ENCODE data around the gene CDC34. TPM values are rescaled to one million over a fixed set of nuclear protein-coding genes. Genes with fewer than 3 reads are reported as not detected.

Gene CDC34
- polyA plus RNA-seq, 2 of the 4 experiments (the other 2 are of a cell fraction), result 37.4 to 62.6 TPM

DNA sequence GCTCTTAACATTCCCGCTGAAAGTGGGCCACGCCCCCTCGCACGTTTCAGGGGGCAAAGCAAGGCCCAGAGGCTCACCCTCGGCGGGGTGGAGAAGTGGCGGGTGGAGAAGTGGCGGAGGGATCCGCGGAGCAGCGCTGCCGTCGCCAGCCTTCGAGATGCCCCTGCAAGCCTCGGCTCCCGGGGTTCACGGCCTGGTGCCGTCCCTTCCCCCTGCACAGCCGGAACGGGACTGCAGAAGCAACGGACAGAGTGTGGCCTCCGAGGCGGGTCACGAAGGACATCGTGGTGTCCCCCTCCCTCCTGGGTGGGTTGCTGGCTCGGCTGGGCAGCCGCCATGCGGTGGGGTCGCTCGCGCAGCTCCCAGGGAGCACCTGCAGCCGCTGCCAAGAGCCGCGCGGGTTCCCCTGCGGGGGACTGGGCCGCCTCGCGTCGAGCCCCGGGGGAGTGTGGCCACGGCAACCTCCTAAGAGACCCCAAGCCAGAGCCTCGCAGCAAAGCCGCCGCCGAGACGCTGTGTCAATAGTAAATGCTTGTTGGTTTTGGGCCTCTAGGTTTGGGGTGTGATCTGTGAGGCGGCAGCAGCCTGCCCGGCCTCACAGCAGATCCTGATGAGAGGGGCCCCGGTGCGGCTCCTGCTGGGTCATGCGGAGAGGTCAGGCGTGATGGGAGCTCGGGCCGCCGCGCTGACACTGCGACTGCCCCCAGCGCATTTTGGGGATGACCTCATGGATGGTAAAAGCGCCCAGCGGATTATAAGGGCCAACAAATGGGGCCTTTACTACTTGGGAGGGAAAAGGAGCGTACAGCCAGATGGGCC, 18.8 kb upstream of the CDC34 start:
- no peak for FAIRE-seq
- POLR2A ChIA-PET, result no interaction called here
- no peak overlapping the region for H3K4me3 ChIP-seq

DNA sequence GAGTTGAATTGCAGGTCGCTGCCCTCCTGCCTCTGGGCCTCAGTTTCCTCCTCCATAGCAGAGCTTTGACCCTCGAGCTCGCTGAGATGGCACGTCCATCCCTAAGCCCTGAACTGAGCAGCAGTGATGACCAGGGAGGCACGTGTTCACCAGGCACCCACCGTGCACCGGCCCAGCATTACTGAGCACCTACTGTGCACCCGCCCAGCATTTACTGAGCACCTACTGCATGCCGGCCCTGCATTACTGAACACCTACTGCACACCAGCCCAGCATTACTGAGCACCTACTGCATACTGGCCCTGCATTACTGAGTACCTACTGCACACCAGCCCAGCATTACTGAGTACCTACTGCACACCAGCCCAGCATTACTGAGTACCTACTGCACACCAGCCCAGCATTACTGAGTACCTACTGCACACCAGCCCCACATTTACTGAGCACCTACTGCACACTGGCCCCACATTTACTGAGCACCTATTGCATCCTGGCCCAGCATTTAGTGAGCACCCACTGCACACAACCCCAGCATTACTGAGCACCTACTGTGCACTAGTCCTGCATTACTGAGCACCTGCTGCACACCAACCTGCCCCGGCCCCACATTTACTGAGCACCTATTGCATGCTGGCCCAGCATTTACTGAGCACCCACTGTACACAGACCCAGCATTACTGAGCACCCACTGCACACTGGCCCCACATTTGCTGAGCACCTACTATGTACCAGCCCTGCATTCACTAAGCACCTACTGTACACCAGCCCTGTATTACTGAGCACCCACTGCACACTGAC, 18.0 kb upstream of the CDC34 start:
- no peak for DNase-seq (ENCODE audit: low read depth in 1 of 2, low spot score in 1 of 2)
- no peak for FAIRE-seq
- Histone ChIP-seq H3K4me3 (no peak overlapping the region), H3K9me3 (no peaks in the 10 kb centered on the region), H3K4me2 (no peak overlapping the region), H3K27ac (no peak overlapping the region), H3K4me1 (peaks cover 9% of the 10 kb centered on the region; the same call in 1 of the 3 replicates)
- CTCF ChIA-PET, result no interaction called here
- WGBS (ENCODE audit: missing lambda C conversion rate), result 82% methylated on average over 2 of the region's 10 CpGs
- POLR2A ChIA-PET, result no interaction called here
- no peak for ATAC-seq
- TF ChIP-seq POLR2AphosphoS2 (conservative IDR thresholded peaks at IDR 0.05; ENCODE audit: low read length) (no peak), ZFP36 (IDR thresholded peaks at IDR 0.05; ENCODE audit: borderline replicate concordance, partially characterized antibody) (peak; percentile 34)

More for the DNA sequence above, 18.8 kb upstream of the CDC34 start:
- WGBS (ENCODE audit: missing lambda C conversion rate), result 84% methylated on average over 36 of the region's 62 CpGs
- H3K4me2 ChIP-seq, result no peak overlapping the region
- ATAC-seq (no peak), DNase-seq (ENCODE audit: low read depth in 1 of 2, low spot score in 1 of 2) (no peak)
- H3K9me3 ChIP-seq, result no peaks in the 10 kb centered on the region
- peaks cover 8% of the 10 kb centered on the region; the same call in 1 of the 3 replicates for H3K4me1 ChIP-seq
- TF ChIP-seq HOXA7 (CRISPR knock-in tag; IDR thresholded peaks at IDR 0.05), result no peak
- TF ChIP-seq SREBF2 (IDR thresholded peaks at IDR 0.05), result no peak
- TF ChIP-seq FOSB (CRISPR knock-in tag; IDR thresholded peaks at IDR 0.05), result no peak
- no peak for TF ChIP-seq EP300 (IDR thresholded peaks at IDR 0.05)
- no peak for TF ChIP-seq ZSCAN20 (CRISPR knock-in tag; IDR thresholded peaks at IDR 0.05)
- TF ChIP-seq CEBPB (IDR thresholded peaks at IDR 0.05), result no peak
- TF ChIP-seq FOSL2 (IDR thresholded peaks at IDR 0.05), result no peak
- TF ChIP-seq FOSL2 (CRISPR knock-in tag; IDR thresholded peaks at IDR 0.05), result no peak
- CTCF ChIA-PET, result no interaction called here
- H3K27ac ChIP-seq, result no peak overlapping the region

DNA sequence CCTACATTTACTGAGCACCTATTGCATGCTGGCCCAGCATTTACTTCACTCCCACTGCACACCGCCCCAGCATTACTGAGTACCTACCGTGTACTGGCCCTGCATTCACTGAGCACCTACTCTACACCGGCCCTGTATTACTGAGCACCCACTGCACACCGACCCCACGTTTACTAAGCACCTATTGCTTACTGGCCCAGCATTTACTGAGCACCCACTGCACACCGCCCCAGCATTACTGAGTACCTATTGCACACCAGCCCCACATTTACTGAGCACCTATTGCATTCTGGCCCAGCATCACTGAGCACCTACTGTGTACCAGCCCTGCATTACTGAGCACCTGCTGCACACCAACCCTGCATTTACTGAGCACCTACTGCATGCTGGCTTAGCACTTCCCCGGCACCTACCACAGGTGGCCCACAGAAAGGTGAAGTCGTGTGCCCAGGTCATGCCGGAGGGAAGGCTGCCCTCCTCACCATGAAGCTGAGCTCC, 17.3 kb upstream of the CDC34 start:
- TF ChIP-seq BHLHE40 (IDR thresholded peaks at IDR 0.05; ENCODE audit: low read depth, low read length), result no peak
- no peak for TF ChIP-seq SREBF2 (IDR thresholded peaks at IDR 0.05)
- no peak for TF ChIP-seq HOXB13 (CRISPR knock-in tag; IDR thresholded peaks at IDR 0.05; ENCODE audit: low read depth)
- TF ChIP-seq MAZ (IDR thresholded peaks at IDR 0.05; ENCODE audit: borderline replicate concordance, low read depth, low read length), result no peak
- TF ChIP-seq MYC (IDR thresholded peaks at IDR 0.05; ENCODE audit: borderline replicate concordance, low read length), result no peak
- no peak for TF ChIP-seq MAFK (IDR thresholded peaks at IDR 0.05; ENCODE audit: partially characterized antibody)
- TF ChIP-seq CHD4 (IDR thresholded peaks at IDR 0.05; ENCODE audit: borderline replicate concordance), result no peak
- TF ChIP-seq FOXS1 (CRISPR knock-in tag; IDR thresholded peaks at IDR 0.05), result no peak
- TF ChIP-seq, protein P1, sequence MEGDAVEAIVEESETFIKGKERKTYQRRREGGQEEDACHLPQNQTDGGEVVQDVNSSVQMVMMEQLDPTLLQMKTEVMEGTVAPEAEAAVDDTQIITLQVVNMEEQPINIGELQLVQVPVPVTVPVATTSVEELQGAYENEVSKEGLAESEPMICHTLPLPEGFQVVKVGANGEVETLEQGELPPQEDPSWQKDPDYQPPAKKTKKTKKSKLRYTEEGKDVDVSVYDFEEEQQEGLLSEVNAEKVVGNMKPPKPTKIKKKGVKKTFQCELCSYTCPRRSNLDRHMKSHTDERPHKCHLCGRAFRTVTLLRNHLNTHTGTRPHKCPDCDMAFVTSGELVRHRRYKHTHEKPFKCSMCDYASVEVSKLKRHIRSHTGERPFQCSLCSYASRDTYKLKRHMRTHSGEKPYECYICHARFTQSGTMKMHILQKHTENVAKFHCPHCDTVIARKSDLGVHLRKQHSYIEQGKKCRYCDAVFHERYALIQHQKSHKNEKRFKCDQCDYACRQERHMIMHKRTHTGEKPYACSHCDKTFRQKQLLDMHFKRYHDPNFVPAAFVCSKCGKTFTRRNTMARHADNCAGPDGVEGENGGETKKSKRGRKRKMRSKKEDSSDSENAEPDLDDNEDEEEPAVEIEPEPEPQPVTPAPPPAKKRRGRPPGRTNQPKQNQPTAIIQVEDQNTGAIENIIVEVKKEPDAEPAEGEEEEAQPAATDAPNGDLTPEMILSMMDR (IDR thresholded peaks at IDR 0.05), result no peak
- no peak for TF ChIP-seq CHD2 (IDR thresholded peaks at IDR 0.05; ENCODE audit: low read length, partially characterized antibody)
- ATAC-seq (no peak), FAIRE-seq (no peak), DNase-seq (ENCODE audit: low read depth in 1 of 2, low spot score in 1 of 2) (no peak)
- no peaks in the 10 kb centered on the region for H3K9me3 ChIP-seq
- ChIA-PET CTCF (interaction anchor here (1.3 kb wide), 1 partner anchor 8 kb away, joined by 5 read pairs; no protein-coding TSS in a partner anchor), POLR2A (no interaction called here)
- no peak overlapping the region for H3K27ac ChIP-seq
- WGBS (ENCODE audit: missing lambda C conversion rate), result 89% methylated on average over 6 of the region's 9 CpGs
- H3K4me1 ChIP-seq, result peaks cover 8% of the 10 kb centered on the region; the same call in 1 of the 3 replicates
- no peak overlapping the region for H3K4me2 ChIP-seq
- no peak overlapping the region for H3K4me3 ChIP-seq
